NCI-H2107 treated with DMSO at 0.1 percent for 48 hours (cell line): Measurements from ENCODE around the gene TRIM7.

Experiments
- DNase-seq: peaks from one replicate; lab custom pipeline; 2025; ENCODE audit not compliant: unreplicated experiment; lab: John Stamatoyannopoulos, UW

The TRIM7 gene

DNA sequence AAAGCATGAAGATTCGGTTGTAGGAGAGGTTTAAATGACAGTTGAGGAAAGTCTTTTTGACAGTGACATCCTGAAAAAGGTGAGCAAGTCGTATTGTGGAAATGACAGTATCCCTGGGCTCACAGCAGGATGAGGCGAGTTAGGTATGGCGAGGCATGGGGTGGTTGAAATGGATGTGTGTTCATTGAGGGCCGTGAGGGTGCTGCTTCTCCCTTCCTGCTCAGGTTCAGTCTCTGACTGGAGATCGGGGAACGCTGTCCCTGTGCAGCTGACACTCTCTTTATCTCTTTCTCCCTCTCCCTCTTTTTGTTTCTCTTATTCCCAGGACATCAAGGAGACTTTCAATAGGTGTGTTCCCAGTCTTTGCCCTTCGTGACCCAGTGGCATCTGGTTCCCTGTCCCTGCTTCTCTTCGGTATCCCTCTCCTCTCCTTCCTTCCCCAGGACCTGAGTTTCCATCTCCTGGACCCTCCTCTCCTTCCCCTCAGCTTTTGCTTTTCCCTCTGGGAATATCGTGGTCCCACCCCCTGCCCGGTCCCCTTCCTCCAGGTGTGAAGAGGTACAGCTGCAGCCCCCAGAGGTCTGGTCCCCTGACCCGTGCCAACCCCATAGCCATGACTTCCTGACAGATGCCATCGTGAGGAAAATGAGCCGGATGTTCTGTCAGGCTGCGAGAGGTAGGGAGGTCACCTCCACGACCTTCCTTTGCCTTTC is 28.2 kb upstream of the TRIM7 start:
- no peak for DNase-seq

GRCh38 chr5:181232593-181232992 is 27.6 kb upstream of the TRIM7 start:
- no peak for DNase-seq

DNA sequence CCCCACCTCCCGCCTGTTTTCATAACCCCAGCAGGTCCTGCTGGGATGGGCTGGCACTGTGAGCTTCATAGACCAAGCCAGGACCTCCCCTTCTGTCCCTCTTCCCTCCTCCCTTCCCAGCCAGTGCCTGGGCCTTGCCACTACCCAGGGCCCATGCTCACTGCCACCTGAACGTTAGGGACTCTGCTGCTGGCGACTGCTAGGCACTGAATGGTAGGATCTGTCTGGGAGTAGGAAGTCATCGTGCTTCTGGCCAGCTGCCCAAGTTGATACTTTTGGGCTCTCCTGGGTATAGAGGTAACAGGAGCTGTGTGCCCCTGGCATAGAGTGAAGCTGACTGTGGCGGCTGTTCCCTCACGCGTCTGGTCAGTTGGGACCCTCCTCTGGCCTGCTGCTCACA is 26.4 kb upstream of the TRIM7 start:
- DNase-seq, result no peak

DNA sequence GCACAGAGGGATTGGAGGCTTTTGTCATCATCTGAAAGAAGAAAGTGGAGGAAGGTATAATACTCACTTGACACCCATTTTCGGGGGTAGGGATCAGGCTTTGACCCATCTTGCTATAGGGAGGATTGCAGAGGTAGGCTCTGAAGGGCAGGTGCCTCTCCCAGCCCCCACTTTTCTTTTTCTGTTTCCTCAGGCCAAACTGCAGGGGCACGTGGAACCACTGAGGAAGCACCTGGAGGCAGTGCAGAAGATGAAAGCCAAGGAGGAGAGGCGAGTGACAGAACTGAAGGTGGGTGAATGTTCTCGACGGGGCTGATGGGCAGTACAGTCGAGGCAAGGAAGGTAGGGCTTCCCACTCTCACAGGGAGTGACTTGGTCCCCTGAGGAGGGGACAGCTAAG is 25.6 kb upstream of the TRIM7 start:
- DNase-seq, result no peak

- no peak for DNase-seq
Measured at GRCh38 chr5:181229996-181230395, 25.0 kb upstream of the TRIM7 start.

DNA sequence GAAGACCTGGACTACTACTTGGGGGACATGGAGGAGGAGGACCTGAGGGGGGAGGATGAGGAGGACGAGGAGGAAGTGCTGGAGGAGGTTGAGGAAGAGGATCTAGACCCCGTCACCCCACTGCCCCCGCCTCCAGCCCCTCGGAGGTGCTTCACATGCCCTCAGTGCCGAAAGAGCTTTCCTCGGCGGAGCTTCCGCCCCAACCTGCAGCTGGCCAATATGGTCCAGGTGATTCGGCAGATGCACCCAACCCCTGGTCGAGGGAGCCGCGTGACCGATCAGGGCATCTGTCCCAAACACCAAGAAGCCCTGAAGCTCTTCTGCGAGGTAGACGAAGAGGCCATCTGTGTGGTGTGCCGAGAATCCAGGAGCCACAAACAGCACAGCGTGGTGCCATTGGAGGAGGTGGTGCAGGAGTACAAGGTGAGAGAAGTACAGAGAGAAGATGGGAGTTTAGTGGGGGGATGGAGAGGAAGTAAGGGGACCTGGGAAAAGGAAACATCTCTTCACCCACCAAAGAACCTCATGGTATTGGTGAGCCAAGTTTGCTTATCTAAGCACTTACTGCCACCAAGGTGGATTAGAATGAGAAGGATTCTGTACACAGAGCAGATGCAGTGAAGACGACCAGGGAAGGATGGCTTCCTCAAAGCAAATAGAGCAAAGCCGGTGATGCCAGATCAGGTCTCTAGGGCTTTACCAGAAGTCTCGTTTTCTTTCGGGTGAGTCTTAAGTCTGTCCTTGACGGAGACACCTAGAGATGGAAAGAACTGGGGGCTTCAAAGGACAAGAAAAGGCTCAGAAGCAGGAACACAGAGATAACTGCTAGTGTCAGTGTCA is 19.6 kb upstream of the TRIM7 start:
- no peak for DNase-seq

DNA sequence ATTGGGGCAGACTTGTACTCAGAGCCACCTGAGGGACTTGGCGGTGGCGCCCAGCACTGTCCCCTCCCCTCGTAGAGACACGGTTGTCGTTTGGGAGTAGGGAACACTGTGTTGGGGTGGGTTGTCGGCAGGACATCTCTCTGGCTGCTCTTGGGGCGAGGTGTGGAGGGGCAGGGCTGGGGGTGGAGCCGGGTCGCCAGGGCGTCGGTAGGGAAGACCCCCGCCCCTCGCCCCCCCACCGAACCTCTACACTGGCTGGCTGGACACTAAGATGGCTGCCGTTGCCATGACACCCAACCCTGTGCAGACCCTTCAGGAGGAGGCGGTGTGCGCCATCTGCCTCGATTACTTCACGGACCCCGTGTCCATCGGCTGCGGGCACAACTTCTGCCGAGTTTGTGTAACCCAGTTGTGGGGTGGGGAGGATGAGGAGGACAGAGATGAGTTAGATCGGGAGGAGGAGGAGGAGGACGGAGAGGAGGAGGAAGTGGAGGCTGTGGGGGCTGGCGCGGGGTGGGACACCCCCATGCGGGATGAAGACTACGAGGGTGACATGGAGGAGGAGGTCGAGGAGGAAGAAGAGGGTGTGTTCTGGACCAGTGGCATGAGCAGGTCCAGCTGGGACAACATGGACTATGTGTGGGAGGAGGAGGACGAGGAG is 18.9 kb upstream of the TRIM7 start:
- no peak for DNase-seq

GRCh38 chr5:181223058-181223728 is 18.2 kb upstream of the TRIM7 start, which contains the start of gene TRIM41:
Gene TRIM41 (plus strand): TSS chr5:181223281. CDS start chr5:181224000, 719 bp downstream.
- no peak for DNase-seq

GRCh38 chr5:181222630-181223057 is 17.6 kb upstream of the TRIM7 start:
- no peak for DNase-seq

- DNase-seq, result no peak
Measured at GRCh38 chr5:181221792-181222629, 17.0 kb upstream of the TRIM7 start.

DNA sequence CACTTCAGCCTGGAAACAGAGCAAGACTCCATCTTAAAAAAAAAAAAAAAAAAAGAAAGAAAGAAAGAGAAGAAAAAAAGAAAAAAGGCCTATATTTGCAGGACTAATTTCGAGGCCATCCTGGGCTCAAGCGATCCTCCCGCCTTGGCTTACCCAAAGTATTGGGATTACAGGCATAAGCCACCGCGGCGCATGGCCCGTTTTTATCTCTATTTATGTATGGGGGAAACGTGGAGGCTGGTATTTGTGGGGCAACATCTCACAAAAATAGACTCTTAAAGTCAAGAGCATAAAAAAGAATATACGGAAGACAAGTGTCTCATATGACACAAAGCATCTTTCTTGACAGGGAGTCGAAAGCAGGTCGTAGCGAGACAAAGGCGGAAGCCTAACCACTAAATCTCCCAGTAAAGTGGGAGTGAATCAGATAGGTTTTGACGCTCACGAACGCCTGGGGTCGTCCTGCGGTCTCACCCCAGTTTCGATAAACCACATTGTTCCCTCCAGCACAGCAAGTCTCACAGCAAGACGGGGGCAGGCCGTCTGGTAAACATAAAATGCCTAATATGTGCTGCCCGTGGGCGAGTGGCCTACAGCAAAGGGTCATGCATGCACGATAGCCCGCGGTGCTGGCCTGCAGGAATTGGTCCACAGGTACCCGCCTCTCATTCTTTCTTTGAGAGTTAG is 16.3 kb upstream of the TRIM7 start:
- no peak for DNase-seq

DNA sequence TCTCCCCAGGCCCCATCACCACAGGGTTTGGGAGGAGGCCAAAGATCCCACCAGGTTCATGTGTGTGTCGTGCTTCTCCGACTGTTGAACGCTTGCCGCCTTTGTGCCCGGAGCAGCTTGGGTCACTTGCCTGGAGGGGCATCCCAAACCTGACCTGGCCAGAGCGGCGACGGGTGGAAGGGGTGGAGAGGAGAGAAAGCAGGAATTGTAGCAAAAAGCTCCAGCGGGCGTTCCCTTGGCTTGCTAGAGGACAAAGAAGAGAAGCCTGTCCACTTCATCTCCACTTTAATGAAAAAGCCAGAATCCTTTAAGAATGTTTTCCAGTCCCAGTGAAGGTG is 15.2 kb upstream of the TRIM7 start:
- DNase-seq, result no peak

DNA sequence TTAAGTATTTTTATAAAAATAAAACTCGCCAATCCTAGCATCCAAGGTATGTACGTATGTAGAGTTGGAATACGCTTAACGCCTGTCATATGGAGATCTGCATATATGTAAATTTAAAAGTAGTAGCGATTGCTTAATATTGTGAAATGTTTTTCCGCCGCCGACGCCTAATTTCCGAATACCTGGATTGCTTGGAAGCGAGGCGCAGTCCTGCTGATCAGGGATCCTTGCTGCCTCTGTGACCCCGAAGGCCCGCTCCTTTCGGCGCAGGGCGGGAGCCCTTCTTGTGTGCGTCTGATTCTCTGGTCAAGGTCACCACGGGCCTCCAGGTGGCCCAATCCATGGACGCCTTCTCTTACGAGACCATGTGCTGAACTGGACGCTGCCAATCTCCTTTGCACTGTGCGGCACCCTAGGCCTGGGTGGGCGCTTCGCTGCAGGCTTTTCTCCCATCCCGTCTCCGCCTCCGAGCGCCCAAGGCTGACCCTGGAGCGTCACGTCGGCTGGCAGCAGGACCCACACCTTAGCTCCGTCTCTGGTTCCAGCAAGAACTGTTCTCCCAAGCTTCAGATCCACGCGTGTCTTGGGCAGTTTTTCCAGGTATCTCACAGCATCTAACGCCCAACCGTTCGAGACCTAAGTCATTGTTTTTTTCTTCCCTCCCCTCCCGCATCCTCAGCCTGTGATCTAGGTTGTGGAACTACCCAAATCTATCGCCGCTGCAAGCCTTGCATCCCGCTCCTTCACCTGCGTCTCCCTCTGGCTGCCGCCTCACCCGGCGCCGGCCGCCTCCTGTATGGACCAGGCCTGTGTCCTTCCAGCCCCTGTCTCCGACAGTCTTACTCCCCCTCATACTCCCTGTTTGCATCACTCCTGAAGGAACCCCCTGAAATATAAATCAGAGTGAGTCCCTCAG is 14.5 kb upstream of the TRIM7 start:
- no peak for DNase-seq

GRCh38 chr5:181218795-181219124 is 13.8 kb upstream of the TRIM7 start:
- no peak for DNase-seq

GRCh38 chr5:181217803-181218062 is 12.7 kb upstream of the TRIM7 start:
- no peak for DNase-seq

GRCh38 chr5:181217111-181217802 is 12.3 kb upstream of the TRIM7 start:
- no peak for DNase-seq

DNA sequence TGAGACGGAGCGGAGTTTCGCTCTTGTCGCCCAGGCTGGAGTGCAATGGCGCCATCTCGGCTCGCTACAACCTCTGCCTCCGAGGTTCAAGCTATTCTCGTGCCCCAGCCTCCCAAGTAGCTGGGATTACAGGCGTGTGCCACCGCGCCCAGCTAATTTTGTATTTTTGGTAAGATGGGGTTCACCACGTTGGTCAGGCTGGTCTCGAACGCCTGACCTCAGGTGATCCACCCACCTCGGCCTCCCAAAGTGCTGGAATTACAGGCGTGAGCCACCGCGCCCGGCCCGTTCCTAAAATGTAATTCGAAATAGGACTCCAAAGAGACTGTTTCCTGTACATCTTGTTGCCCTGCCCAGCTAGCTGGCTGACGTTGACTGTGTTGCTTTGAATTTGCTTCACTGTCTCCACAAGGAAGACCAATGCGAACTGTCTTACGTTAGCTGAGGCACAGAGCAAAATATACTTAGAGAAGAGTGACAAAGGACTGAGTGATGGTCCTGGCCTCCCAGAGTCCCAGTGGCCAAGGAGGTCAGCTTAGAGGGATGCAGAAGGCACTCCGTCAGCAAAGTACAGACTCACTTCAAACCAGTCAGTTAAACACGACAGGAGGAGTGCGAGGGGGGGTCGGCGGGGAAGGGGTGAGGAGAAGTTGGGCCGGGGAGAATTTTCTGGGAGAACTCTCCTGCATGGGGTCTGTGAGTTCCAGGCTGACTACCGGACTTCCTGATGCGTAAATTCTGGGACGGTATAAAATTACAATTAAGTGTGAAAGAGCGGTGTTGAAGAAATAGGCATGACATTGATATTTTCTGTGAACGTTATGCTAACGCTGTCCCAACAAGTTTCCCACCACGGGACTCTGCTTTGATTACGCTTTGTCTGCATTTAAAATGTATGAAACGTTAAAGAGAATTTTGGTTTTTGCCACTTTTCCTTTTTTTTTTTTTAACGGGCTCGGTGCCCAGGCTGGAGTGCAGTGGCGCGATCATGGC is 11.3 kb upstream of the TRIM7 start:
- DNase-seq, result no peak
